ENCODE data around the gene XPR1.

XPR1 gene

GRCh38 chr1:180932378-180932777, 300.6 kb downstream of the XPR1 start:
- no peak for DNase-seq (ENCODE audit: low spot score)

GRCh38 chr1:180933141-180933540, 301.3 kb downstream of the XPR1 start:
- no peak for DNase-seq (ENCODE audit: low spot score)

GRCh38 chr1:180934563-180934962, 302.7 kb downstream of the XPR1 start:
- no peak for DNase-seq (ENCODE audit: low spot score)

GRCh38 chr1:180935326-180936109, 303.7 kb downstream of the XPR1 start:
- DNase-seq (ENCODE audit: low spot score) = no peak

GRCh38 chr1:180936110-180937011, 304.5 kb downstream of the XPR1 start:
- DNase-seq (ENCODE audit: low spot score) = no peak

GRCh38 chr1:180937012-180937372, 305.2 kb downstream of the XPR1 start:
- no peak for DNase-seq (ENCODE audit: low spot score)

GRCh38 chr1:180937624-180938225, 305.9 kb downstream of the XPR1 start:
- DNase-seq (ENCODE audit: low spot score) = no peak

- DNase-seq (ENCODE audit: low spot score) = no peak
Observed at GRCh38 chr1:180939073-180939710, 307.4 kb downstream of the XPR1 start.

- no peak for DNase-seq (ENCODE audit: low spot score)
Observed at GRCh38 chr1:180939711-180940103, 307.9 kb downstream of the XPR1 start.

Measured in globus pallidus (tissue), 1 donor.